Colon (tissue), 2 donors: ENCODE data around the gene ARL2.

Experiments used
- FAIRE-seq: peaks from 2 replicates; lab custom pipeline; 2012; peaks lifted over from hg19 to GRCh38; lab: Jason Lieb, UNC
- donor health status: control.
- donor health status: control.

Gene ARL2

GRCh38 chr11:65047581-65048422 is 33.8 kb downstream of the ARL2 start:
- no peak for FAIRE-seq

- no peak for FAIRE-seq
Observed at GRCh38 chr11:65051398-65051858, 37.5 kb downstream of the ARL2 start.

DNA sequence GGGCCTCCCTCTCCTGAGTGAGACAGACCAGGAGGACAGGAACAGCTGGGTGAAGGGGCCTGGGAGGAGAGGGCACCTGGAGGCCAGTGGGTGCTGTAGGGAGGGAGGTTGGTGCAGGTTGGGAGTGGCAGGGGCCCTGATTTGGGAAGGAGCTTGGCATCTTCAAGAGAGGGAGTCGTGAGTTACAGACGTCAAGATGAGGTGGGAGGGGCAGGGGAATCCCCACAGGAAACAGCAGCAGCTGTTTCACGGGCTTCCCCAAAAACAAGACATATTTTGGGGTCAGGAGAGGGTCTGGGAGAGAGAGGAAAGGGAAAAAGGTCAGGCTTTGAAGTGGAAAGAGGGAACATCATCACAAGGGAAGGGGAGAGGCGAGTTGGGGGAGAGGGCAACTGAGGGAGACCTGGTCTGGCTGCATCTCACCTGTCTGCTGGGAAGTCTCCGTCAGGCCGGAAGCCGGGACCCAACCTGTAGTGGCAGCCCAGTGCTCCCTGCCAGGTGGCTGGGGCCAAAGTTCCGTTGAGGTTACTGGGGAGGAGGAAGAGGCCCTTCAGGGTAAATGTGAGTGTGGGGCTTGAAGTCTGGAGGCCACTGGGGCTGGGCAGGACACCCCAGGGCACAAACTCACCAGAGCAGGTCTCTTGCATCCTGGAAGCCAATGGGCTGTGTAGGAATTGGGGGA is 40.0 kb downstream of the ARL2 start:
- no peak for FAIRE-seq

DNA sequence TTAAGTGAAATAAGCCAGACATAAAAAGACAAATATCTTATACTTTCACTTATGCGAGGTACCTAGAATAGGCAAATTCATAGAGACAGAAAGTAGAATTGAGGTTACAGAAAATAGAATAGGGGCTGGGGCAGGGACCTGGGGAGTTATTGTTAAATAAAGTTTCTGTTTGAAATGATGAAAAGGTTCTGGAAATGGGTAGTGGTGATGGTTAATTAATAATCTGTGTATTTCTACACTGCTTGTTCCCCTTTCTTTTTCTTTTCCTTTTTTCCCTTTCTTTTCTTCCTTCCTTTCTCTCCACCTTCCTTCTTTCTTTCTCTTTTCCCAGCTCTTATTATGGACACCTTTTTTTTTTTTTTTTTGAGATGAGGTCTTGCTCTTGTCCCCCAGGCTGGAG is 41.6 kb downstream of the ARL2 start:
- FAIRE-seq = no peak

GRCh38 chr11:65056999-65057398 is 43.0 kb downstream of the ARL2 start:
- no peak for FAIRE-seq

GRCh38 chr11:65057526-65057925 is 43.6 kb downstream of the ARL2 start:
- FAIRE-seq = no peak

GRCh38 chr11:65058012-65058411 is 44.1 kb downstream of the ARL2 start:
- no peak for FAIRE-seq

DNA sequence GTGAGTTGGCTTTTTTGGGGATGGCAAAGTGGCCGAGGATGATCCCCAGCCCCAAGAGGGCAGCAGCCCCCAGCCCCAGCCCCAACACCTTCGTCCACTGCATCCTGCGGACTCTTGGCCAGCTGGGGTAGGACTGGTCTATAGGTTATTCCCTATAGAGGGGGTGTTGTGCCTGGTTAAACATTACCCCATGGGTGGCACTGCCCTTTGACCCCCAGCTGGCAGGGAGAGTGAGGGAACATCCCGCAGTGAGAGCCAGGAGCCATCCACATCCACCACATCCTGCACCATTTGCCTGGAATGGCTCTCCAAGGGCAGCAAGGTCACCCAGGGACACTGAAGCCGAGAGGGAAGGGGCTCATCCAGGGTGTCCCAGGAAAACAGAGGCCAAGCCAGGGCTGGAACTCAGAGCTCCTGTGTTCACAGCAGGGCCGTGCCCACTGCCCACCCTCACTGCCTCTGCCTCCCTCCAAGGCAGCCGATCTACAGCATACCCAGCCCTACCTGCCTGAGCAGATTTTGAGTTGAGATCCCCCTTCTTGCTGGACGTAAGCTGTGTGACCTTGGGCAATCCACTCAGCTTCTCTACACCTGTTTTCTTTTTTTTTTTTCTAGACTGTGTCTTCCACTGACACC is 44.6 kb downstream of the ARL2 start, which contains the start of gene NAALADL1:
Gene NAALADL1, minus strand, starts transcription at position 135 of the 636 bp plus-strand sequence. Its CDS starts 32 bp downstream, at position 103.
- FAIRE-seq = no peak

DNA sequence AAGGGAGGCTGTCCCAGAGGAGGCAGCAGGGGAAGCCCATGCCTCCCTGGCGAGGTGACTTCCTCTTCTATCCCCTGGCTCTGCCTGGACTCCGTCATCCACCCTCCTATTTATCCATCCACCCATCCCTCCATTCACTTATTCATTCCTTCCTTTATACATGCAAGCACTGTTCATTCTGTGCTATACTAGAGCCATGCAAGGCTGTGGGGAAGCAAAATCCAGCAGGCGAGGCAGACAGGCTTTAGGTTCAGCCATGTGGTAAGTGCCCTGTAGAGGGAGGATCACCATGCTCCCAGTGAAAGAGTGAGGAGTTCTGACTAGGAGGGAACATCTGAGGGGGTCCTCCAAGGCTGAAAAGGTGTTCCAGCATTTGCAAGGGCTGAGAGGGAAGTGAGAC is 45.6 kb downstream of the ARL2 start:
- no peak for FAIRE-seq

GRCh38 chr11:65059959-65060824 is 46.2 kb downstream of the ARL2 start:
- FAIRE-seq = no peak

- FAIRE-seq = no peak
Observed at GRCh38 chr11:65060913-65061408, 47.0 kb downstream of the ARL2 start.

- no peak for FAIRE-seq
Observed at GRCh38 chr11:65063532-65063931, 49.6 kb downstream of the ARL2 start.

- no peak for FAIRE-seq
Observed at GRCh38 chr11:65064847-65065240, 50.9 kb downstream of the ARL2 start.

GRCh38 chr11:65065851-65066250 is 51.9 kb downstream of the ARL2 start:
- no peak for FAIRE-seq

DNA sequence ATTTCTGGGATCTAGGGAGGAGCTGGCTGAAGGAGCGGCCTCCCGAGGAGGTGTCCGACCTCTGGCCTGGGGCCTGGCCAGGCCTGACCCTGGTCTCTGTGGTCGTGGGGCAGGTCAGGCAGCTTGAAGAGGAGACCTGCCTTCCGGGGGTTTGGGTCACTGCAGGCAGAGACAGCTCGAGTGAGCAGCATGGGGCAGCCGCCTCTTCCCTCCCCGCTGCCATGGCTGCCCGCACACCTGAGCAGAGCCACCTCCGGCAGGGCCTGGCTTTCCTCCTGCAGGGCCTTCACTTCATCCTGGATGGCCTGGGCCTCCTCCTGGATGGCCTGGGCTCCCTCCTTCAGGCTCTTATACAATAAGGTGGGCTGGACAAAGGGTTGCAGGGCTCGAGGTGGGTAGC is 52.4 kb downstream of the ARL2 start:
- FAIRE-seq = no peak

DNA sequence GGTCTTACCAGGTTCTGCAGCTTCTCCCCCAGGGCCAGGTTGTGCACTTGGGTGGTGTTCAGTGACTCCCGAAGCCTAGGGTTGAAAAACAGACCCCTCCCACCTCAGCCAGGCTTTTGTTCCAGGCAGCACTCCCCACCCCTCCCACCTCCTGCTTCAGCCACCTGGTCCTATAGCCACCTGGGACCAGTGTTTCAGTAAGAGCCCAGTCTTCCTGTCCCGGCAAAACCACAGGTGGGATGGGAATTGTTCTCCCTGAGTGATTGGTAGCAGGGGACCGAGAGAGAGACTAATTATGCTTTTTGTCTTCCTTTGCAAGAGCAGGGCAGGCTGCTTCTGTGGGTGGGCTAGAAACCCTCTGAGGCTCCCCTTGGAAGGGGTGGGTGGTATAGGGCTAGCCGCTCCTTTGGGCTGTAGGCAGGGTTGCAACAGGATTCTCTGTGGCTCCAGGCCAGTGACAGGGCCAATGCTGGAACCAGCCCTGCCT is 52.9 kb downstream of the ARL2 start:
- FAIRE-seq = no peak

DNA sequence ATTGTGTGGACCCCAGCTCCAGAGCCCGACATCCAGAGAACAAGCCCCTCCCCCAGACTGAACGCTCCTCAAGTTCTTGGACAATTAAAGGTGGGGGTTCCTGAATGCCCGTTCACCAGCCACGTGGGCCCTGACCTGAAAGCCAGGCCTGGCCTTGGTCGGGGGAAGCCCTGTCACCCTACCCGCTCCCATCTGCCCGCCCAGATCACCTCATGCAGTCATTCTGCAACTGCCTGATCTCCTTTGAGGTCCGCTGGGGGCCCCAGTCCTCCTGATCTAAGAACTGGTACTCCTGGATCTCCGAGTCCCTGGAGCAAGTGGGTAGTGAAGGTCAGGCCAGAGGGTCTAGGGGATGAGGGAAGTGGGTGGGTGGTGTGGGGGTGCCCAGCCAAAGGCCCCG is 53.5 kb downstream of the ARL2 start:
- FAIRE-seq = no peak

- FAIRE-seq = no peak
Observed at GRCh38 chr11:65069217-65069616, 55.3 kb downstream of the ARL2 start.
